CD4-positive, alpha-beta T cell treated with Interferon alpha-2 for 1 hour (primary cell): ENCODE measurements around the gene NUP214.
"Not testable (repeated sequence)": the region's sequence is repeated elsewhere in the genome, so short reads cannot be mapped to it uniquely, and the experiment has no call there.

Experiments
- DNase-seq, 2 donors: peaks; one replicate each; pipeline ENCODE4 v3.0.0-alpha.2; 2020 to 2022

Gene NUP214

DNA sequence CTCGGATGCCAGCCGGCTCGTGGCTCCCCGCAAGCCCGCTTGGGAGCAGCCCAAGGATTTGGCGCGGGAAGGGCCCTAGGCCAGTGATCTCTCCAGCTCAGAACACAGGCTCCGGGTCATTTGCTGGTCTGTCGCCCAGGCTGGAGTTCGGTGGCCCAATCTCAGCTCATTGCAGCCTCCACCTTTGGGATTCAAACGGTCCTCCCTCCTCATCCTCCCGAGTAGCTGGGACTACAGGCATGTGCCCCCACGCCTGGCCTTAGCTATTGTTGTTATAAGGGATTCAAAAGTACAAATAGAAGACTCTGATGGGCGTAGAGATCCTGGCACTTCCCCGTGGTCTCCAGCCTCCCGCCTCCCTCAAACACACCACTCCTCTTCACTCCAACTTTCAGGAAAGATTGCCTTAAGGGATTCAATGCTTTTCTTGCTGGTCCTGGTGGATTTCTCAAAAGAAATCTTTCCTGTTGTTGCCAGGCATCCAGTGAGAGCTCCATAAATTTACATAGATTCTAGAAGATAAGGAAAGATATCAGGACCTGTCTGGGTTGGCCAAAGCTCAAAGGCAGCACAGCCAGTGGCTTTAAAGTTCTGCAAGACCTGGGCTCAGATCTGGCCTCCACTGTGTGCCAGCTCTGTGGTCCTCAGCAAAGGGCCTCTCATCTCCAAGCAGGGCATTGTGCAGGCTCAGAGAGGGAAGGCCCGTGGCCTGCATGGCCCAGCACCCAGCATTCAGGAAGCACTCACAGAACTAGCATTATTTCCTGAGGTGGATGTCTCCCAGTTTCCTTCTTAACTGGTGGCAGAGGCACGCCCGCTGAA lies 28.0 kb upstream of the NUP214 start:
- DNase-seq = no peak

DNA sequence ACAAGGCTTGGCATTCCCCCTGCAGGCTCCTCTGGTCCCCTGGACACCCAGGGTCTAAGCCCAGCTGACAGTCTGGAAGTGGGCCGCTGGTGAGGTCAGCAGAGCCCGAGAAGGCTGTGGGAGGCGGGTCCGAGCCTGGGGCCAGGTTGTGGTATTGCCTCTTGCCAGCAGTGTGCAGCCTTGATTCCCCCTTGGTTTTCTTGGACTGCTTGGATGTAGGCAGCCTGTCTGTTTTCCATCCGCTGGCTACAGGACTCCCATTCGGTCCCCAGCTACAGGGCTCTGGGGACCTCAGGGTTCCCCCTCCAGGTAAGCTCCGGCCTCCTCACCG lies 27.5 kb upstream of the NUP214 start:
- DNase-seq = no peak

DNA sequence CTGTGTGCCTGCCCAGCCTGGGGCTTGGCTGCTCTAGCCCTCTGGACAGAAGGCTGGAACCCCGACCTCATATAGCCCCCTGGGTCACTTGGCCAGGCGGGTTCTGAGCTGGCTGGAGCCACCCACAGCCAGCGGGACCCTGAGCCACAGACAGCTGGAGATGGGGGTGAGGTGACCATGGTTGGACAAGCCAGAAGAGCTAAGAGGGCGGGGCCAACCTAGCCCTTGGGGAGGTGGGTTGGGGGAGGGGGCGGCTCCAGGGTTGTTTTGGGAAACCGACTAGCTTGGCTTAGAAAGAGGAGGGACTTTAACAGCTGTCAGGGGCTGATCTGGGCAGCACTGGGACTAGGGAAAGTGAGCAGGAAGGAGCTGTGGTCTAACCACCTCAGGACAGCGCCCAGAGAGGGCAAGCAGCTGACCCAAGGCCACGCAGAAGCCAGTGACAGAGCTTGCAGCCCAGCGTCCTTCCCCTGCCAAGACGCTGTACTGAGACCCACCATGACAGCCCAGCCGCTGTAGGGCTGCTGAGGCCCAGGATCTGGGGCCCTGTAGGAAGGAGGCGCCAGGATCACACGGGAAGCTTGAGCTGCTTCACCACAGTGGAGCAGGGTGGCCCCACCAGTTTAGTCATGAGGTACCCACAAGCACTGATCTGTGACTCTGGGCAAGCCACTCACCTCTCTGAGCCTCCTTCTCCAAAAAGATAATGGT lies 26.8 kb upstream of the NUP214 start:
- no peak for DNase-seq

DNA sequence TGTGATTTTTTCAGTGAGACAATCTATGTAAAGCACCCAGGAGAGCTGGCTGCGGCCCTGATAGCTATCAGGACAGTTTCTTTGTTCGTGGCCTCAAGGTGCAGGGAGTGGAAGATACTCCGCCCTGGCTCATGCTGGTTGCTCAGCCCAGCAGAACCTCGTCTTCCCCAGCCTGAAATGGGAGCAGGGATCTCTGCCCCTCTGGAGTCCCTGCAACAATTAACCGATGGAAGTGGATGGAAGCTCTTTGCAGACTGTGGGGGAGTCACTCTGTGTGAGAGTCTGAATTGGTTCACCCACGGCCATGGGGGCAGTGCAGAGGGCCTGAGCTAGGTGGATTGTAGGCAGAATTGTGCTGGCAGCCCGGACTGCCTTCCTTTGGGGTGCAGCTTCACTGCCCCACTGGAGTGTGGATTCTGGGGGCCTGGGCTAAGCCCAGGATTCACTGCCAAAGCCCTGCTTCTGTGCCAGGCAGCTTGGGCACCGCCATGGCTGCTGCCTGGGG lies 26.2 kb upstream of the NUP214 start:
- DNase-seq = no peak

DNA sequence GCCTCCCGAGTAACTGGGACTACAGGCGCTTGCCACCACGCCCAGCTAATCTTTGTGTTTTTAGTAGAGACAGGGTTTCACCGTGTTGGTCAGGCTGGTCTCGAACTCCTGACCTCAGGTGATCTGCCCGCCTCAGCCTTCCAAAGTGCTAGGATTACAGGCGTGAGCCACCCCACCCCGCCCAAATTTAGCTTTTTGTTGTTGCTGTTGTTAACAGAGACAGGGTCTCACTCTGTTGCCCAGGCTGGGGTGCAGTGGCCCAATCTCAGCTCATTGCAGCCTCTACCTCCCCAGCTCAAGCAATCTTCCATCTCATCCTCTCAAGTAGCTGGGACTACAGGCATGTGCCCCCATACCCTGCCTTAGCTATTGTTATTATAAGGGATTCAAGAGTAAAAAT lies 25.5 kb upstream of the NUP214 start:
- DNase-seq = not testable (repeated sequence)

DNA sequence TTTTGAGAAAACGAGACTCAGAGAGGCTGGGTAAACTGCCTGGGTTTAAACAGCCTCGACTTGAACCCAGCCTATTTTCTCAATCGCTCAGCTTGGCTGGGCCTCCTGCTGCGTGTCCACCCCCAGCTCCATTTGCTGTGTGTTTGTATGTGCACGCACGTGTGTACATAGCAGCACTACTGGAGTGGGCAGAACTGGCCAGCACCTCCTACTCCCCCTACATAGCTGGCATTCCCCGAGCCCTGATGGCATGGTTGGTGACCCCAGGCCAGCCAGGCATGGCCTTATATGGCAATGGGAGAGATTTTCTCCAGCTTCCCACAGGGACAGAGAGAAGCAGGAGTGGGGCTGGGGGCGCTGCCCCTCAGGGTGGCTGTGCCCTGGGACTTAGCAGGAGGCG lies 24.9 kb upstream of the NUP214 start:
- no peak for DNase-seq

DNA sequence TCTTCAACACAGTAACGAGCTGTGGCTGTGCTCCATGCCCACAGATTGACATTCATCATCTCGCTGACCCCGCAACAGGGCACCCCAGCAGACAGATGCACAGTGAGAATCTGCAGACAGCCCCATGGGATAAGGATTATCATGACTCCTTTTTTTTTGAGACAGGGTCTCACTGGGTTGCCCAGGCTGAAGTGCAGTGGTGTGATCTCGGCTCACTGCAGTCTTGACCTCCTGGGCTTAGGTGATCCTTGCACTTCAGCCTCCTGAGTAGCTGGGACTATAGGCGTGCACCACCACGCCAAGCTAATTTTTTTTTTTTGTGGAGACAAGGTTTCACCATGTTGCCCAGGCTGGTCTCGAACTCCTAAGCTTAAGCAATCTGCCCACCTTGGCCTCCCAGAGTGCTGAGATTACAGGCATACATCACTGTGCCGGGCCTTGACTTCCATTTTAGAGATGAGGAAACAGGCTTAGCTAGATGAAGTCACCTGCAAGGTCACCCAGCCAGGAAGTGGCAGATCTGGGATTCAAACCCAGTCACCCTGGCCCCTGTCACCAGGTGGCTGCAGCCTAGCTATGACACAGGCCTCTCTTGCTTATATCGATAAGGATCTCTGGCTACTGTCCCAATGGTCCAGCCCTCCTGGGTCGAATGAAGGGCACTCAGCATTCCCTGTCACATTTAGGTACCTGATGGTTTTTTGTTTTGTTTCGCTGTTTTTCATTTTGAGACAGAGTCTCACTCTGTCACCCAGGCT lies 24.0 kb upstream of the NUP214 start:
- no peak for DNase-seq

DNA sequence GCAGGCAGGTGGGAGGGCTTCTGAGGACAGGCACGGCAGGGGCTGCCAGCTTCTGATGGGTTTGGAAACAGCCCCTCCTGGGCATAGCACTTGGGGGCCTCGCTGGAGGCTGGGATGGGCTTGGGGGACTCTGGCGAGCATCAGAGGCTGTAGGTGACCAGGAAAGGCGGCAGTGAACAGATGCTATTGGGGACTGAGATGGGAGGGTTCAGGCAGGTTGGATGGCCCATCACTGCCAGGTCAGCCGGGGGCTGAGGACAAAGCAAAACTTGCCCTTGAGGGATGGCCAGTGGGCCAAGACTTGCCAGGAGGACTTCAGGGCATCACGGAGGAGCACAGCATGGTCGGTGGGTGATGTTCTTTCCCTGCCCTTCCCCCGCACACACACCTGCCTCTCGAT lies 22.4 kb upstream of the NUP214 start:
- DNase-seq = no peak

DNA sequence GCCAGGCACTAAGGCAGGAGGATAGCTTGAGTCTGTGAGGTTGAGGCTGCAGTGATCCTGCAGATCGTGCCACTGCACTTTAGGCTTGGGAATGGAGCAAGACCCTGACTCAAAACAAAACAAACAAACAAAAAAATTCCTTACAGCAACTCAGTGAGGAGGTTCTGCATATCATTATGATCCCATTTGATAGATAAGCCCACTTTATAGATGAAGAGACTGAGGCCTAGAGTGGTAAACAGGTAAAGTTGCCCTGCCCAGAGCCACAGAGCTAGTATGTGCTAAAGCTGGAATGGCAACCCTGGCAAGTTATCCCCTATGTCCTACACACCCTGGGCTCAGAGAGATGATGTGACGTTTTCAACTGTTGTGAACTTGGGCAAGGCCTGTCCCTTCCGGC lies 21.9 kb upstream of the NUP214 start:
- DNase-seq = no peak

DNA sequence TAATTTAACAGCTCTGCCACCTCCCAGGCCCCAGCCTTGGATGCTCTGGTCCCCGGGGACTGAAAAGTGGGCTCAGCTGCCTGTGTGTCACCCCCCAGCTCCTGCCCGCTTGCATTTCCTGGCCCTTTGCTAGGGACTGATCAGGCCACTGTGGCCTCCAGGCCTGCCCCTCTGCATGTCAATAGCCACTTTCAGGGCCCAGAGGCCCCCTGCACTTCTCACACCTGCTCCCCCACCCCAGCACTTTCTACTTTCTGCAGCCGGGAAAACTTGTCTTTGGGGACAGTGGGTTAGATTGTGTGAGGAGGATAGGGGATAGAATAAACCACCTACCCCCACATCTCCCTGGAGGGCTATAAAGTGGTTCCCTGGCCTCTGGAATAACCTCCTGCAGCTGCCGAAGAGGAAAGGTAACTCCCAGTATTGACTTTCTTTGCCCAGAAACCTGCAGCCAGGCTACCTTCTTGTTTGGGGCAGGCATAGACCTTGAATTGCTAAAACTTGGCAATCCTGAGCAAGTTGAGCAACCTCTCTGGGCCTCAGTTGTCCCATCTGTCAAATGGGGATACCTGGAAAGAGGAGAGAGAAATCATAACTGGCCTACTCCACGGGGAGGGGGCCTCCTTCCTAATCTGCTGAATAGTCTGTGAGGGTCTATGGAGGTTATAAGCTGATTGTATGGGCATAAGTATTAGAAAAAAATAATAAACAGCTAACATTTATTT lies 21.2 kb upstream of the NUP214 start:
- DNase-seq = no peak

DNA sequence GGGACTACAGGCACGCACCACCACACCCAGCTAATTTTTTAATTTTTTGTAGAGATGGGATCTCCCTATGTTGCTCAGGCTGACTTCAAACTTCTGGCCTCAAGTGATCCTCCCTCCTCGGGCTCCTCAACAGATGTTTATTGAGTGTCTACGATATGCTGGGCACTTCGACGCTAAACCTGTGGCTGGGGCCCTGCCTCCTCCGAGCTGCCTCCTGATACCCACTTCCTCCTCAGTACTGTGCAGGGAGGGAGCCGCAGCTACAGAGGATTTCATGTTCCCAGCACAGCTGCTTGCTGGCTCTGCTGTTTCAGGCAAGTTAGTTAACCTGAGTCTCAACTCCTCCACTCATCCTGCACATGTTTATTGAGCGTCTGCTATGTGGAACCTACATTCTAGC lies 19.4 kb upstream of the NUP214 start:
- no peak for DNase-seq

DNA sequence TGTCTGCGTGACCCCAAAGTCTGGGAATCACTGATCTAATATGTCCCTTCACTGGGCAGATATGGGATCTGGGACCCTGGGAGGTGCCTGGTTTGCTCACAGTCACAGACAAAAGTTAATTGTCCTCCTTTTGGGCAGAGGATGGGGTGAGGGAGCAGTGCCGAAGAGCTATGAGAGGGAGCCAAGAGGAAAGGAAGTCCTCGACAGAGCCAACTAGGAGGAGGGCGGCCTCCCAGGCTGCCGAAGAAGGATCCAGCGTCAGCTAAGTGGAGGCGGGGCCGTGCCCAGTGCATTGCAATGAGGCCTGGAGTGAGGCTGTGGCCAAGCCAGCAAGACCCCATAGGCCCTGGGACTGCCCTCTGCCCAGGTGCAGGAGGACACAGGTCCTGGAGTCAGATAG lies 17.6 kb upstream of the NUP214 start:
- no peak for DNase-seq

DNA sequence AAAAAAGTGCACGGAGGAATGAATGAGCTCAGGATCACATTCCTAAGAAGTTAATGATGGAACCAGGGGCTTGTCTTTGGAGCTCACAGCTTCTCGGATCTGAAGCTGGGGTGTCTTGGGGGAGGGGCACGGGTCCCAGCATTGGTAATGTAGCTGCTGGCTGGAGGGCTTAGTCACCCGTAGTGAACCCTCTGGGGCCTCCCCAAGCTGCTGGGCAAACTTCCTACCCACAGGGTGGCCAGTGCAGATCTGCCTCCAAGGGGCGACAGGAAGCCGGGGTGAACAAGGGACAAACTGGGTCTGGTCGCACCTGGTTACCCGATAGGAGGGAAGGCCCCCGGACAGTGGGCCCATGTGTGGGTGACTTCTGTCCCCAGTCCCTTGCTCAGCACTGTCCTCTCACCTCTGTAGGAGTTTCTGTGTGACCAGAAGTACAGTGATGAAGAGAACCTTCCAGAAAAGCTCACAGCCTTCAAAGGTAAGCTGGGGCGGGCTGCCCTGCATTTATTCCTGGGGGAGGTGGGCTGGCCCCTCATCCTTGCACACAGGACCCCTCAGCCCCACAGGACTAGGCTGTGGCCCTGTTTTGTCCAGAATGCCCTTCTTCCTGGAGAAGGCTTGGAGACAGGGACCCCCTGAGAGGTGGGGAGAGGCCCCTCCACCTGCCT lies 14.1 kb upstream of the NUP214 start:
- no peak for DNase-seq

DNA sequence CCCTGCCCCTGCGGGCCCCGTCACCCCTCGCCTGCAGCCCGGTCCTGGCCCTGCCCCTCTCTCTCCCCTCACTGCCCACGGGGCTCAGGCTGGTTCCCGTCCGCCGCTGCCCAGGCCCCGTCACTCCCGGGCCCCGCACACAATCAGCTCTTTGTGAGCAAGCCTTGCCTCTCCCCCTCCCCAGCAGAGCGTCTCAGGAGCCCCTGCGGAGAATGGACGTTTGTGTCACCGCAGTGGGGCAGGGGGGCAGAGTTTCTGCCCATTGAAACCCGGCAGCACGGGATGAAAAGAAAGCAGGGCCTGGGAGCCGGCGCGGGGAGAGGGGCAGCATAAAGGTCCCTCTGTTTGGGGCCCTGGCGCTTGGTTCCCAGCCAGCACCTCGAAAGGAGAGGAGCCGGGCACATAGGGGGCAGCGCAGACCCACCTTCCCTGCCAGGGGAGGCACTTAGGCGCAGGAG lies 13.5 kb upstream of the NUP214 start:
- DNase-seq = no peak

DNA sequence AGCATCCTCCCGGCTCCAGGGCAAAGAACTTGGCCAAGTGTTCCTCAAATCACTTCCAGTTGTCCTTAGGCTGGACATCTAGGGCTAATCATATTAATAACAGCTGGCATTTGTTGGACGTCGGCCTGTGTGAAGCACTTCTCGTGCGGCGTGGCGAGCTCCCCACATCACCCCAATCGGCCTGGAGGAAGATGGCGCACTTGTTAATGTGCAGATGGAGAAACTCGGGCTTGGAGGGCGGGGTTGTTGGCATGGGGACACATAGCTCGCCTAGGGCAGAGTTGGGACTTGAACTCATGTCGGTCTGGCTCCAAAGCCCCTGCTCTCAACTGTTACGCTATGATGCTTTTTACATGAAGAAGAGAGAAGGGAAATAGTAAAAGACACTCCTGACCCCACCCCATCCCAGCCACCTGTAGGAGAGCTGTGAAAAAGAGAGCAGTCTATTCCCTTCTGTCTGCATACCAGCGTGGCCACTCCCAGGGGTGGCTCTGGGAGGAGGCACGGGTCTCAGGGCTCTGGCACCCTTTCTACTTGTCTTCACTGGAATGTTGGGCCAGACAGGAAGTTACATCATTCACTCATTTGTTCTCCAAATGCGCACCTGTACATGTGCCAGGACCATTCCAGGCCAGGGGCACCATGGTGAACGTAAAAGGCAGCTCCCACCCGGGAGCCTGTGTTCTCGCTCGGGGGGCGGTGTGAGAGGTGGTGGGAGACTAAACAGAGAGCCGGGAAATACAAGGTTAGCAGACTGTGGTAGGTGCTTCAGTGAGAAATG lies 12.8 kb upstream of the NUP214 start:
- no peak for DNase-seq

DNA sequence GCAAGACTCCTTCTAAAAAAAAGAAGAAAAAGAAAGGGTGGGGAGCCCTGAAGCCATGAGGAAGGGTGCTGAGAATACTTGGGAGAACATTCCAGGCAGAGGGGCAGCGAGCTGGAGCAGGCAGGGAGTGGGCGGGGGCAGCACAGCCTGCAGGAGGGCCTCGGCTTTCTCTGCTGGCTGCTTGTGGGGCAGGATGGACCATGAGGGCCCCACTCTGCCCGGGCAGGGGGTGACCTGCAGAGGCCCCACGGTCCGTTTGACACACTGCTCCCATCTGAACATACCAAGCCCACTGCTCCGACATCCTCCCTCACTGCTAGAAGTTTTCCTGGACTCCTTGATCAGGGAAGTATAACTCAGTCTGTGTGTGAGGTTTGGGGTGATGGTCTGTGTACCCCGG lies 11.7 kb upstream of the NUP214 start:
- no peak for DNase-seq

DNA sequence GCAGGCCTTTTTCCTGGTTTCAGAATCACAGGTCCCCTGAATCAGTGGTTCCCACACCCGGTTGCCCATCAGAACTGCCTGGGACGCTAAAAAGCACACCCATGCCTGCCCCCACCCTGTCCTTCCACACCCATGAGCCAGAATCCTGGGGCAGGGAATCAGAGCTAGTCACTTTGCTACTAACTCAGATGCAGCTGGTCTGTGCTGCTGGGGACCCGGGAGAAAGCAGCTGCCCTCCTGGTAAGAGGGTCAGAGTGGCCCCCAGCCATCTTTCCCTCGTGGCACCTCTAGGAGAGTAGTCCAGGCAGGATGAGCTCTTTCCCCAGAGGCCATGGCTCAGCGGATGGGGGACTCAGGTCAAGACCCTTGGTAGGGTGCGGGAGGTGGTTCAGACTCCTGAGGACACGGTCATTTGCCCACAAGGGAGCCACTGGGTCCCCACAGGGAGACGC lies 11.3 kb upstream of the NUP214 start:
- DNase-seq = no peak

DNA sequence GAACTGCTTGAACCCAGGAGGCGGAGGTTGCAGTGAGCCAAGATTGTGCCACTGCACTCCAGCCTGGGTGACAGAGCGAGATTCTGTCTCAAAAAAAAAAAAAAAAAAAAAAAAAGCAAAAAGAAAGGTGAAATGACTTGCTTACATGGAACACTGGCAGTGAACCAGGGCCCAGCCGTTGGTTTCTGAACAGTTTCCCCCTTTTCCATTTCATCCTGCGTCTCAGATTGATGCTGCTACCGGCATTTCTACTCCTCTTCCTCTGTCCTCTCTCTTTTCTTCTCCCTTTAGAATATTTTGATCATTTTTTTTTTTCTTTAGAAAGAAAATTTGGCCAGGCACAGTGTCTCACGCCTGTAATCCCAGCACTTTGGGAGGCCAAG lies 10.0 kb upstream of the NUP214 start:
- not testable (repeated sequence) for DNase-seq

DNA sequence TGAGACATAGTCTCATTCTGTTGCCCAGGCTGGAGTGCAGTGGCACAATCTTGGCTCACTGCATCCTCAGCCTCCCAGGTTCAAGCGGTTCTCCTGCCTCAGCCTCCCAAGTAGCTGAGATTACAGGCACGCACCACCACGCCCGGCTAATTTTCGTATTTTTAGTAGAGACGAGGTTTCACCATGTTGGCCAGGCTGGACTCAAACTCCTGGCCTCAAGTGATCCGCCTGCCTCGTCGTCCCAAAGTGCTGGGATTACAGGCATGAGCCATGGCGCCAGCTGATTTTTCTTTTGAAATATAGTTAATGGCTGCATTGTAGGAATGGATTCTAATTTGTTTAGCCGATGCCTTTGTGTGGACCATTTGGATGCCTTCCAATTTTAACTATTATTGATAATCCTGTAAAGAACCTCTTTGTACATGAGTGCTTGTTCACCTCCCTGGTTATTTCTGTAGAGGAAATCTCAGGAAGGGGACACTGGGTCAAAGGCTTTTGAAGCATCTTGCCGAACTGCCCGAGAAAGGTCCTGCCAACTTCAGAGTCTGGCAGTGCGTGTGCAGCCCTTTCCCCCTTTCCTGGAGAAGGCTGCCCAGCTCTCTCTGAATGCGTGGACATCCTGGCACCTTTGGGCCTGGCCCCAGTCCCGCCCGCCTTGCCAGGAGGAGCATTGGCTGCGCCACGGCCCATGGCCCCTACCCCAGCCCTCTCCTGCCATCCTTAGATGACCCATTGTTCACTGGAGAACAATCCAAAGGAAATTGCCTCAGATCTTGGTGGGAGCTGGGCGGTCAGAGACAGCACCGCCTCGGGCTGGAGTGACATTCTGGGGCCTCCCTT lies 8.9 kb upstream of the NUP214 start:
- DNase-seq = no peak

DNA sequence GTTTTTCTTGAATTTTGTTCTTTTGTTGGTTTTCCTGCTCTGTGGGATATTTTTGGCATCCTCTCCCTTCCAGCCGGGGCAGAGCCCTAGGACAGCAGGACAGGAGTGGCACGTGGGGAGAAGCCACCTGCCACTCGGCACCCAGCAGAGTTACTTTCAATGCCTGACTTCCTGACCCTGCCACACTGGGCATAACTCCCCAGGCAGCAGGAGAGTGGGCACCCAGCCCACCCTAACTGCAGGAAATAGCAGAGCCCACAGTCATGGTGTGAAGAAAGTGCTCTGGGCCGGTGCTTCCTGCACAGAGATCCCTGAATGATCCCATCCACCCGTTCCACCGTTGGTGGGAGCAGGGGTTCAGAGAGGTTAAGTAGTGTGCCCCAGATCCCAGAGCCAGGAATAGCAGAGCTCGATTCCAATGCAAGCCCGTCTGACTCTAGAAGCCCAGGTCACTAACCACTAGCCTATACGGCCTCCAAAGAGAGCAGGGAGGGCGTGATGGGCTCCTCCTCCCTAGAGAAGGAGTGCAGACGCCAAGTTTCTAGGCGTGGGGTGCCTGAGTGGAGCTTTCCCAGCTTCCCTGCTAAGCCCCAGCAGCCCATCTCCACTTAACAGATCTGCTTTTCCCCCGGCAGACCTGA lies 8.1 kb upstream of the NUP214 start:
- DNase-seq = no peak
